Endothelial cell (in vitro differentiated cells): Measurements from ENCODE around the gene LENG8. TPM values are rescaled to one million over a fixed set of nuclear protein-coding genes. Genes with fewer than 3 reads are reported as not detected.
A peak's percentile ranks its signal among the peaks of the same experiment; 100 is the strongest.
"Not testable (repeated sequence)": the region's sequence is repeated elsewhere in the genome, so short reads cannot be mapped to it uniquely, and the experiment has no call there.

ENCODE experiments used
- DNase-seq: peaks from one replicate; pipeline ENCODE4 v3.0.0; 2021; ENCODE audit warnings: low spot score
- H3K27ac Mint-ChIP-seq: one replicate; pipeline ENCODE4 v1.8.0; 2021; ENCODE audit warnings: mixed read lengths, inconsistent platforms; ENCODE audit not compliant: unreplicated experiment
- H3K27me3 Mint-ChIP-seq: one replicate; pipeline ENCODE4 v1.8.0; 2021; ENCODE audit warnings: mild to moderate bottlenecking, moderate library complexity, mixed read lengths, inconsistent platforms; ENCODE audit not compliant: unreplicated experiment
- H3K36me3 Mint-ChIP-seq: one replicate; pipeline ENCODE4 v1.8.0; 2021; ENCODE audit warnings: mild to moderate bottlenecking, low read depth, mixed read lengths, inconsistent platforms; ENCODE audit not compliant: unreplicated experiment
- H3K4me1 Mint-ChIP-seq: one replicate; pipeline ENCODE4 v1.8.0; 2021; ENCODE audit warnings: mild to moderate bottlenecking, mixed read lengths, inconsistent platforms; ENCODE audit not compliant: unreplicated experiment
- H3K4me3 Mint-ChIP-seq: one replicate; pipeline ENCODE4 v1.8.0; 2021; ENCODE audit warnings: mild to moderate bottlenecking, mixed read lengths, inconsistent platforms; ENCODE audit not compliant: unreplicated experiment
- H3K9me3 Mint-ChIP-seq: one replicate; pipeline ENCODE4 v1.8.0; 2021; ENCODE audit warnings: mixed read lengths, inconsistent platforms; ENCODE audit not compliant: unreplicated experiment
- total RNA-seq: library from RNA; stranded (reverse); fragmentation: NEBNext Ultra II Directional; extraction: Animal tissue kit (Norgen Biotek cat#: 25700); gene quantifications from one replicate; pipeline ENCODE4 v1.2.1, GENCODE V29; 2021; ENCODE audit not compliant: unreplicated experiment
- TF ChIP-seq, protein P1 (sequence below): fragments of 200-600 bp; sonication (generic); IDR thresholded peaks from one replicate; pipeline ENCODE4 v1.5.0; 2021; ENCODE audit warnings: antibody characterized with exemption; ENCODE audit not compliant: unreplicated experiment

Gene LENG8
- total RNA-seq, 1 donor from 2014 or later: 162 TPM

DNA sequence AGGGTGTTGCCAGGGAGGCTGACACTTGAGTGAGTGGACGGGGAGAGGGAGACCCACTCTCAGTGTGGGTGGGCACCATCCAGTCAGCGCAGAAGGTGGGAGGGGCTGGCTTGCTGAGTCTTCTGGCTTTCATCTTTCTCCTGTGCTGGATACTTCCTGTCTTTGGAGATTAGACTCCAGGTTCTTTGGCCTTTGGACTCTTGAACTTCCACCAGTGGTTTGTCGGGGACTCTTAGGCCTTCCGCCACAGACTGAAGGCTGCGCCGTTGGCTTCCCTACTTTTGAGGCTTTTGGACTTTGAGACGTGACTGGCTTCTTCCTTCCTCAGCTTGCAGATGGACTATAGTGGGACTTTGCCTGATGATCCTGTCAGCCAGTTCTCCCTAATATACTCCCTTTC is 4.3 kb upstream of the LENG8 start:
- TF ChIP-seq, protein P1, sequence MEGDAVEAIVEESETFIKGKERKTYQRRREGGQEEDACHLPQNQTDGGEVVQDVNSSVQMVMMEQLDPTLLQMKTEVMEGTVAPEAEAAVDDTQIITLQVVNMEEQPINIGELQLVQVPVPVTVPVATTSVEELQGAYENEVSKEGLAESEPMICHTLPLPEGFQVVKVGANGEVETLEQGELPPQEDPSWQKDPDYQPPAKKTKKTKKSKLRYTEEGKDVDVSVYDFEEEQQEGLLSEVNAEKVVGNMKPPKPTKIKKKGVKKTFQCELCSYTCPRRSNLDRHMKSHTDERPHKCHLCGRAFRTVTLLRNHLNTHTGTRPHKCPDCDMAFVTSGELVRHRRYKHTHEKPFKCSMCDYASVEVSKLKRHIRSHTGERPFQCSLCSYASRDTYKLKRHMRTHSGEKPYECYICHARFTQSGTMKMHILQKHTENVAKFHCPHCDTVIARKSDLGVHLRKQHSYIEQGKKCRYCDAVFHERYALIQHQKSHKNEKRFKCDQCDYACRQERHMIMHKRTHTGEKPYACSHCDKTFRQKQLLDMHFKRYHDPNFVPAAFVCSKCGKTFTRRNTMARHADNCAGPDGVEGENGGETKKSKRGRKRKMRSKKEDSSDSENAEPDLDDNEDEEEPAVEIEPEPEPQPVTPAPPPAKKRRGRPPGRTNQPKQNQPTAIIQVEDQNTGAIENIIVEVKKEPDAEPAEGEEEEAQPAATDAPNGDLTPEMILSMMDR: no peak
- Mint-ChIP-seq H3K4me3 (no peak overlapping the region), H3K27ac (no peak overlapping the region), H3K4me1 (peaks cover 17% of the 10 kb centered on the region), H3K9me3 (no peaks in the 10 kb centered on the region), H3K36me3 (peaks cover 11% of the 10 kb centered on the region), H3K27me3 (peaks cover 7% of the 10 kb centered on the region)
- no peak for DNase-seq

DNA sequence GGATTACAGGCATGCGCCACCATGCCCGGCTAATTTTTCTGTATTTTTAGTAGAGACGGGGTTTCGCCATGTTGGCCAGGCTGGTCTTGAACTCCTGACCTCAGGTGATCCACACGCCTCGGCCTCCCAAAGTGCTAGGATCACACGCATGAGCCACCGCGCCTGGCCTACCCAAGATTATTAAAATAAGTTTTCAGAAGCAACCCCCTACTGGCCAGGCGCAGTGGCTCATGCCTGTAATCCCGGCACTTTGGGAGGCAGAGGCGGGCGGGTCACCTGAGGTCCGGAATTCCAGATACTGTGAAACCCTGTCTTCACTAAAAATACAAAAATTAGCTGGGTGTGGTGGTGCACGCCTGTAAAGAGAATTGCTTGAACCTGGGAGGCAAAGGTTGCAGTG is 2.6 kb upstream of the LENG8 start:
- peaks cover 32% of the 10 kb centered on the region for H3K4me1 Mint-ChIP-seq
- DNase-seq, H3K4me3 Mint-ChIP-seq: not testable (repeated sequence)

DNA sequence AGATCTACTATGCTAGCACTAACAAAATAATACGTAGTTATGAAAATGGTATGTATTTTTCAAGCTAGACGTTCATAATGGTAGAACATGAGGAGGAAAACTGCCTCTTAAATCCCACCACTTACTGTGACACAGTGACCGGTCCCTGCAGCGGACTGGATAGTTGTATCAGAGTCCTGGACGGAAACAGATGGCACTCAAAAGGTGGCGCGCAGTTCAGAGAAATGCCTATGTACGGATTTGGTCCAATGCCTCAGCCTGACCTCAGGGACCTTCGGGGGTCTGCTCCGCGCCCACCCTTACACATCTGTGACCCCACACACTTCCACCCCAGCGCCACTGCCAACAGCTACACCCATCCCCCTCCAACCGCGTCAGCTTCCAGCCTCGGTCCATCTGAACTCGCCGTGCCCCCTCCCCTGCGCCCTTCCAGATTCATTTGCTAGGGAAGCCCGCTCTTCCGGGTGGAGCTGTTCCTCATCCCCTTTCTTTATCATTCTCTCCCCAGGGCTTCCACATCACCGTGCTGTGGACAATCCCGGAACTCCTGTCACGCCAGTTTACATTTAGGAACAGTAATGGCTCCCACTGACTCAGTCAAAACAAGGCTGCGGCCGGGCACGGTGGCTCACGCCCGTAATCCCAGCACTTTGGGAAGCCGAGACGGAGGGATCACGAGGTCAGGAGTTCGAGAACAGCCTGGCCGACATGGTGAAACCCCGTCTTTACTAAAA is 792 bp upstream of the LENG8 start:
- Mint-ChIP-seq H3K9me3 (no peaks in the 10 kb centered on the region), H3K36me3 (peaks cover 32% of the 10 kb centered on the region), H3K27me3 (peaks cover 24% of the 10 kb centered on the region), H3K27ac (peak overlapping the region; percentile 99), H3K4me1 (peaks cover 32% of the 10 kb centered on the region), H3K4me3 (peak overlapping the region; percentile 99)
- DNase-seq: peak; percentile 70
- TF ChIP-seq, protein P1: no peak

More for the DNA sequence above, 2.6 kb upstream of the LENG8 start:
- Mint-ChIP-seq H3K36me3 (peaks cover 25% of the 10 kb centered on the region), H3K27me3 (peaks cover 21% of the 10 kb centered on the region)
- H3K27ac Mint-ChIP-seq, H3K9me3 Mint-ChIP-seq: not testable (repeated sequence)

GRCh38 chr19:54449701-54450069 is 686 bp downstream of the LENG8 start:
- no peak for DNase-seq
- Mint-ChIP-seq H3K4me1 (peaks cover 32% of the 10 kb centered on the region), H3K9me3 (no peaks in the 10 kb centered on the region), H3K27ac (peak overlapping the region; percentile 100), H3K4me3 (peak overlapping the region; percentile 100), H3K36me3 (peaks cover 41% of the 10 kb centered on the region), H3K27me3 (peaks cover 32% of the 10 kb centered on the region)
- TF ChIP-seq, protein P1: no peak

GRCh38 chr19:54451331-54451871 is 2.4 kb downstream of the LENG8 start:
- Mint-ChIP-seq H3K4me3 (peak overlapping the region; percentile 100), H3K27me3 (peaks cover 33% of the 10 kb centered on the region), H3K27ac (peak overlapping the region; percentile 71), H3K36me3 (peaks cover 50% of the 10 kb centered on the region), H3K9me3 (no peaks in the 10 kb centered on the region), H3K4me1 (peaks cover 32% of the 10 kb centered on the region)
- DNase-seq: no peak
- TF ChIP-seq, protein P1: no peak
